Ureter (tissue), 1 donor: ENCODE measurements around the gene FLVCR2. TPM values are rescaled to one million over a fixed set of nuclear protein-coding genes. Genes with fewer than 3 reads are reported as not detected.
A peak's percentile ranks its signal among the peaks of the same experiment; 100 is the strongest.

ENCODE experiments used
- DNase-seq: peaks from one replicate; pipeline ENCODE4 v3.0.0-alpha.2; 2020; ENCODE audit warnings: low spot score
- total RNA-seq: library from RNA; stranded (reverse); gene quantifications from one replicate; pipeline ENCODE4 v1.2.4, GENCODE V29; 2023
- donor health status: DM: yes; HTN: yes; CAD: no.

FLVCR2 gene, protein sequence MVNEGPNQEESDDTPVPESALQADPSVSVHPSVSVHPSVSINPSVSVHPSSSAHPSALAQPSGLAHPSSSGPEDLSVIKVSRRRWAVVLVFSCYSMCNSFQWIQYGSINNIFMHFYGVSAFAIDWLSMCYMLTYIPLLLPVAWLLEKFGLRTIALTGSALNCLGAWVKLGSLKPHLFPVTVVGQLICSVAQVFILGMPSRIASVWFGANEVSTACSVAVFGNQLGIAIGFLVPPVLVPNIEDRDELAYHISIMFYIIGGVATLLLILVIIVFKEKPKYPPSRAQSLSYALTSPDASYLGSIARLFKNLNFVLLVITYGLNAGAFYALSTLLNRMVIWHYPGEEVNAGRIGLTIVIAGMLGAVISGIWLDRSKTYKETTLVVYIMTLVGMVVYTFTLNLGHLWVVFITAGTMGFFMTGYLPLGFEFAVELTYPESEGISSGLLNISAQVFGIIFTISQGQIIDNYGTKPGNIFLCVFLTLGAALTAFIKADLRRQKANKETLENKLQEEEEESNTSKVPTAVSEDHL
- total RNA-seq, result 6.9 TPM

DNA sequence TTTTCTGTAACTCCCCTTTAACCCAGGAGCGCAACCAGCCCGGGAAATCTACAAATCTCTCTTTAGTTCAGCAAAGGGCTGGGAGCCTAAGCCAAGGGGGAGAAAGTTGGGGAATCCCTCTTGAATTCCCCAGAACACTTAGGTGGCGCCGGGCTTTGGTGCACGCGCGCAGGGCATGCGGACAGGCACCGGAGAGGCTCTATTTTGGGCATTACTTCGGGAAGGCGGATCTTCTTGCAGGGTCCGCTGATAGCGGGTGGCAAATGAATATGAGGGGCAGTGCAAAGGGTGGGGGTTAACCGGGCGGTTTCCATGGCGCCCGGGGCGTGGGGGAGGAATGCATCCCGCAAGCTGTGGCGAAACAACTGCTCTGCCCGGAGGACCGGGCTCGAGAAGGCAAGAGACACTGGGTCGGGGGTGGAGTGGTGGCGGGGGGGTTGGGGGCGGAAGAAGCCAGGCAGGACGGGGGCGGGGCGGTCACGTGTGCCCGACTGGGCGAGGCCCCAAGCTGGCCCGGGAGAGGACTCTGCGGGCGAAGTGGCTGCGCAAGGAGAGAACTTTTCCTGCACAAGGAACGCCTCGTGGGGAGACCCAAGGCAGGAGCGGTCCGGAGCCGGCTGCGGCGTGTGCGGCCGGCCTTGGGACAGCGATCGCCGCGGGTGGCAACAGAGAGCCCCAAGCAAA is at the start of gene FLVCR2:
Gene FLVCR2, plus strand, starts transcription at position 519 of the 684 bp plus-strand sequence. CDS start 353 bp downstream, outside the sequence.
- DNase-seq, result peak; percentile 87

DNA sequence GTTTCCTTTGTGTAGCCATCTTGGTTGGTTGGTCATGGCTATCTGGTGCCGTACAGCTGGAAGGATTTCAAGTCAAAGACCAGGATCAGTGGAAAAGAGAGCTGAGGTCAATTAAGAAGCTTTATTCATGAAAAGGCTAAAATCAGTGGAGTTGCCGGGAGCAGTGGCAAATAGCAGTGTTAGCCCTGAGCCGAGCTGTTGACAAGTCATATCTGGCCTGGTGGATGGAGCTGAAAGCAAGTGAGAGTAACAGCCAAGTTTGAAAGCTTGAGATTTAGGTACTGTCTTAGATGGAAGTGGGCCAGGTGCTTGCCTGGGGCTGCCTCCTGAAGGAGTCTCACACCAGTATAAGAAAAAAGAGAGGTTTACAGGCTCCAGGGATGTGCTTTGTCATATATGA is 47.2 kb upstream of the FLVCR2 start:
- DNase-seq, result no peak

GRCh38 chr14:75531660-75532317 is 46.6 kb upstream of the FLVCR2 start:
- no peak for DNase-seq

- no peak for DNase-seq
Observed at GRCh38 chr14:75533791-75534555, 44.4 kb upstream of the FLVCR2 start.

DNA sequence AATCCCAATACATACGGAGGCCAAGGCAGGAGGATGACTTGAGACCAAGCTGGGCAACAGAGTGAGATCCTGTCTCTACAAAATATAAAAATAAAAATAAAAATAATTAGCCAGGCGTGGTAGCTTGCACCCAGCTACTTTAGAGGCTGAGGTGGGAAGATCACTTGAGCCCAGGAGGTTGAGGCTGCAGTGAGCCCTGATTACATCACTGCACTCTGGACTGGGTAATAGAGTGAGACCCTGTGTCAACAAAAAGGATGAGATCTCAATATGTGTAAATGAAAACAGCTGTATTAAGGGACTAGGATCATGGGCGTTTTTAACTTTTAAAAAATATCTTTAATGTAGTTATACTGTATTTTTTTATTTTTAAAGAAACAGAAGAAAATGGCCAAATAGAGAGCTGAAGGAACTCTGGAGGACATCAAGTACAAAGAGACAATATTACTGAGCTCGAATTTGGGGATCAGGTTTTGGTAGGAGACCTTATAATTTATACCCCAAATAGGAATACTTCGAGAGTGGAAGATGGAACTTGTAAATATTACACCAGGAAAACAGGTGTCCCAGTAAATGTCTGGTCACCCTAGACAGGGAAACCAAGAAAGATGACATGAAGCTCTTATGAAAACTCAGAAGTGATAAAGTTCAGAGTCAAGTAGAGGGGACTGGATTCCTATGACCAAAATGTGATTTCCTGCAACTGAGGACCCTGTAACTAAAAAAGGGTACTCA is 43.1 kb upstream of the FLVCR2 start:
- no peak for DNase-seq

DNA sequence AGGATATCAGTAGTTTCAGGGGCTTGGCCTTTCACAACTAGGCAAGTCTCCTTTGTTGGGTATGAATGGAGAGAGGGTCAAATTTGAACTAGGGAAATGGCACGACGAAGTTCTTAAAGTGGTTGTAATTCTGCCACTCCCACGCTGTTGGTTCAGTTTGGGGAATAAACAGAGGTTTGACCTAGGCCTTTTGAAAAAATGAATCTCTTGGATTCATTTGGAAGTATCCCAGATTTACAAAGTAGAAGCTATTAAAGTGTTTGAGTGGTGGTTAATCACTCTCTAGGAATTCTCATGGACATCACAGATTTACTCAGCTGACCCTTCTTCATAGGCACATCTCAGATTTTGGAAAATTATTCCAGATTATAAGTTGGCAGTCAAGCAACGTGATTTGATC is 41.3 kb upstream of the FLVCR2 start:
- DNase-seq, result no peak

GRCh38 chr14:75539162-75539560 is 39.3 kb upstream of the FLVCR2 start:
- DNase-seq, result no peak

GRCh38 chr14:75539561-75540478 is 38.6 kb upstream of the FLVCR2 start:
- DNase-seq, result no peak

DNA sequence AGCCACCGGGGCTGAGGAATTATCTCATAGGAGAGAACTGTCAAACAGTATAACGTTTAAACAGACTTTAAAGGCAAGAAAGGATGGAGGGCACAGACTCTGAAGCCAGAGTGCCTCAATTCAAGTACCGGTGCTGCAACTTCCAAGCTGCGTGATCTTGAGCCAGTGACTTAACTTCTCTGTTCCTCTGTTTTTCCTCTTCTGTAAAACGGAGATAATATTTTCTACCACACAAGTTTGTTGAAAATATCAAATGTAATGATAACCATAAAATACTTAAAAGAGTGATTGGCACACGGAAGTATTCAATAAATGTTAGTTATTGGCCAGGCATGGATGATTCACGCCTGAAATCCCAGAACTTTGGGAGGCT is 38.0 kb upstream of the FLVCR2 start:
- DNase-seq, result no peak

- DNase-seq, result peak; percentile 85
Observed at GRCh38 chr14:75542588-75543091, 35.8 kb upstream of the FLVCR2 start.

- no peak for DNase-seq
Observed at GRCh38 chr14:75543253-75543652, 35.2 kb upstream of the FLVCR2 start.

- no peak for DNase-seq
Observed at GRCh38 chr14:75543786-75544185, 34.6 kb upstream of the FLVCR2 start.

DNA sequence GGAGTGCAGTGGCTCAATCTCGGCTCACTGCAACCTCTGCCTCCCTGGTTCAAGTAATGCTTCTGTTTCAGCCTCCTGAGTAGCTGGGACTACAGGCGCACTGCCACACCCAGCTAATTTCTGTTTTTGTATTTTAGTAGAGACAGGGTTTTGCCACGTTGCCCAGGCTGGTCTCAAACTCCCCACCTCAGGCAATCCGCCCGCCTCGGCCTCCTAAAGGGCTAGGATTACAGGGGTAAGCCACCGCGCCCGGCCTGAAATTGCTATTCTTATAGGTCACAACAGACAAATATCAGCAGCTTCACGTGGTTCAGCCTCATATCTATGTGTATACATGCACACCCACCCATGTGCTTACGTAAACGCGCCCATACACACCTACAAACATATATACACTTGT is 32.5 kb upstream of the FLVCR2 start:
- no peak for DNase-seq

DNA sequence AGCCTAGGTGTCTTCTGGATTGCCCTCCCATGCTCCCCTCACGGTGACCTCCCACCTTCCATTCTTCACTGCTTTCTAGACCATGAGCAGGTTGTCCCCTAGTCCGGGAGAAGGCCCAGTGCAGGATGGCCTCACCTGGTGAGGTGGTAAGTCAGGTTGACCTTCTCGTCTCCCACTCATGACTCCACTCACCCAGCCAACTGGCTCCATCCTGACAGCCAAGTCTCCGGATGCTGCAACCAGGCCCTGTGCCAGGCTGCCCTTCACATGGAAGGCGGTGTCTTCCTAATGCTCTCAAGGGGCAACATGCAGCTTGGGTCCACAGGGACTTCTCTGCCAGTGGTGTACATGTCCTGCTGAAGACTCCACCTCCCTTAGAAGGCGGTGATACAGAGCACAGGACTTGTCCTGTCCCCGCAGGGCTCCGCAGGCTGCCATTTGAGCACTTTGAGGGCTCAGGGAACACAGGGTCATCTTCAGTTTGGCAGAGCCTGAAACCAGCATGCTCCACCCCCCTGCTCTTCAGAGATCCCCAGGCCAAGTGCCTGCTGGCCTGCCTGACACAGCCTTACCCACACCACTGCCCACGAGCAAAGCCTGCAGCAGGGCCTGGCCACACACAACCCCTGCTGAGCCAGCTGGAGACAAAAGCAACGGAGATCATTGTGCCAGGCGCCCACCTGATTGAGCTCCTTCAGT is 30.7 kb upstream of the FLVCR2 start:
- no peak for DNase-seq

DNA sequence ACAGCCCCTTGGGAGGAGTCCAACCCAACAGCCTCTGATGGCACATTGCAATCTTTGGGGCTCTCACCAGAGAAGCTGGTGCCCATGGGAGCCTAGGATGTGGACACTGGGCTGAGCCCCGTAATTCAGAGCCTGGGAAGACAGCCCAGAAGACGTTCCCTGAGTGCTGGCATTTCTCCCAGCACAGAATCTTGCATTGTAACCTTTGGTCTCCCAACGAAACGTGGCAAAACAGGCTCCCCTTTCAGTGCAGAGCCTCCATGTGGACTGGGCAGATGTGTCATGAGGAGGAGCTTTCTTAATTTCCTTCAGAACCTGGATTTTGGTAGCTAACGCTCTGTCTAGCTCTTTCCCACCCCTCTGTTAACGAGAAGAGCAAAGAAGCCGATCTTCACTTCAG is 29.9 kb upstream of the FLVCR2 start:
- no peak for DNase-seq

DNA sequence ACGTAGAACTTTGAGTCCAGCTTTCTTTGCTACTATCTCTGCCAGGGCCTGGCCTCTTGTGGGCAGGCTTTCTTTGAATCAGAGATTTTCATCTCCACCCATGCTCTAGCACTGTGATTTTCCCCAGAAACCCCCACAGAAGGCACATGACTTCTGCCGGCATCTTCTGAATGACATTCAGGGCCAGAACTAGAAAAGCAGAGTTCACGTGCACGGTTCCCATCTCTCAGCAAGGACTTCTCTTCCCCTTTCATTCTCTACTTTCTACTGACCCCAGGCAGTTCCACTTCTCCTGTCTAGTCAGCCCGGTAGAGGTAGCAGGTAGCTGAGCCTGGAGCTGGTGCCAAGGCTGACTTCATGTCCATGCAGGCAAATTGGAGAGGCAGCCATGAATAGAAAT is 29.3 kb upstream of the FLVCR2 start:
- DNase-seq, result no peak

DNA sequence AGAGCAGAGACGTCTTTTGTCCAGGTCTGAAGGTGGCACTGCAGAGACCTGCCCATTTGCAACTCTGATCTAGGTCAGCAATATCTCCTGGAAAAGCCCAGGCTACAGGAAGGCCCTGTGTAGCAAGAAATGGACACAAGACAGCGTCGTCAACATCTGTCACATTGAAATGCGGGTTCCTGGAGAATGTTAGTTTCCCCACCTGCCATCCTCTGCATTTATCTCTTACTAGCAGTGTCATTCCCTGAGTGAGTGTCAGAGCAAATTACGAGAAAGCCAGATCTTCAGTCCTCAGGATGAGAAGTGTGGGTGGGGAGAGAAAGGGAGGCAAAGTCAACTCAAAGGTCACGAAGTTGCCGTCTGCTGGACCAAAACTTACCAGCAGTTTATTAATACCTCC is 27.4 kb upstream of the FLVCR2 start:
- DNase-seq, result no peak

- DNase-seq, result no peak
Observed at GRCh38 chr14:75553157-75553556, 25.3 kb upstream of the FLVCR2 start.

- no peak for DNase-seq
Observed at GRCh38 chr14:75553761-75554364, 24.6 kb upstream of the FLVCR2 start.
